Measurements from ENCODE around the gene ATE1. TPM values are rescaled to one million over a fixed set of nuclear protein-coding genes. Genes with fewer than 3 reads are reported as not detected.

The ATE1 gene
- total and polyA plus RNA-seq, 9 donors: 13.8 to 29.4 (median 20.0) TPM

DNA sequence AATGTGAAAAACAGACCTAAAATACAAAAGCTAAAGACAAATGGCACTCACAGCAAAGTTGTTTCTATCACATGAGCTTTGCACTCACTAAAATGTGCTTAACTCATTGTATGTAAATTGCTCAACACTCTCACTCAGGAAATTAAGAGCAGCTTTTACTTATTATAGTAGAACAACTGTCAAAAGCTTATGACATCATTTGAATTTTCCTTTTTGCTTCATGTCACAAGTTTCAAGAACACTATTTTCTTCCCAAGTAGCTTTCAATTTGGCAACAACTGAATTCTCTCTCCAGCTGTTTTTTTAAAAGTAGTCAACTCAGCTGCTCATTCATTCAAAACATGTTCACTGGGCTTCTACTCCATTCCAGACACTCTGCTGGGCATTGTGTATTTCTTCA lies 46.9 kb downstream of the ATE1 start:
- Histone ChIP-seq H3K9me3 (replicated peaks; ENCODE audit: control insufficient read depth, low read depth, low read length) (no peaks in the 10 kb centered on the region), H3K27ac (ENCODE audit: low read length) (no peak overlapping the region), H3K27me3 (ENCODE audit: control insufficient read depth, insufficient read depth, low read length) (no peaks in the 10 kb centered on the region), H3K36me3 (ENCODE audit: control insufficient read depth, insufficient read depth, low read length) (peaks cover 12% of the 10 kb centered on the region), H3K4me3 (ENCODE audit: low read length) (no peak overlapping the region), H3K4me1 (ENCODE audit: control insufficient read depth, insufficient read depth, low read length) (no peaks in the 10 kb centered on the region)
- peak; percentile 67 for DNase-seq

DNA sequence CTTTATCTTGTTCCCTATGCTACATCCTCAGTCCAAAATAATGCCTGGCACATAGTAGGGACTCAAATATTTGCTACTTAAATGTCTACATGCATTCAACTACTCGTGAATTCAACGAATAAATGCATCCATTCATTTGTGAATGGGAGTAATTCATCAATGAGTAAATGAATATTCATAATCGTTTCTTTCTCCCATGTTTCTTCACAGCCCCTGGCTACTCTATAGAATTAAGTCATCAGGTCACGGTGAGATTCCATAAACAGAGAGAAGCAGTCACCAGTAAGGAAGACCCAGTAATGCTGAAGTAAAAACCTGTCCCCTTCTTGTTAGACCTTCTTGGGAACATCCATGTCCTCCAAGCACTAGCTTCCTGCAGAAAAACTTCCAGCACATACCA lies 48.4 kb downstream of the ATE1 start:
- WGBS (ENCODE audit: insufficient coverage): 100% methylated on average over 1 of the region's 4 CpGs
- DNase-seq: no peak
- no peaks in the 10 kb centered on the region for H3K4me1 ChIP-seq (ENCODE audit: control insufficient read depth, insufficient read depth, low read length)
- peaks cover 12% of the 10 kb centered on the region for H3K36me3 ChIP-seq (ENCODE audit: control insufficient read depth, insufficient read depth, low read length)
- H3K9me3 ChIP-seq (replicated peaks; ENCODE audit: control insufficient read depth, low read depth, low read length): no peaks in the 10 kb centered on the region
- H3K27me3 ChIP-seq (ENCODE audit: control insufficient read depth, insufficient read depth, low read length): no peaks in the 10 kb centered on the region
- H3K4me3 ChIP-seq (ENCODE audit: low read length): no peak overlapping the region
- H3K27ac ChIP-seq (ENCODE audit: low read length): no peak overlapping the region

DNA sequence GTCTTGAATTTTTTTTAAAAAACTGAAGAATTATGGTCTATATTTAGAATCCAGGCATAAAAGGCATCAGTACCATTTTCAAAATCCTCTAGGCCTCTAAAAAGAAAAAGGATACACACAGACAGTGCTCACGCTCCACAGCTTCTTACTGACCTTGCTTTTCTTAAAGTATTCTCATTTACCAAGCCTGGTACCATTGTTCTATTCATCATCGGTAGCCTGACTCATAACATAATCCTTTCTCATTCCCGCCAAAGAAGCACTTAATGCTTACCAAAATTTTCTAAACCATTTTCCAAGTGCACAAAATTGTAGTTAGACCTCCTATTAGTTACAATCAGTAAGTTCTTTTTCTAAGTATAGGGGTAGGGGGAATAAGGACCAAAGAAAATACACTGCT lies 54.6 kb downstream of the ATE1 start:
- no peak overlapping the region for H3K27ac ChIP-seq (ENCODE audit: low read length)
- no peaks in the 10 kb centered on the region for H3K9me3 ChIP-seq (replicated peaks; ENCODE audit: control insufficient read depth, low read depth, low read length)
- H3K4me1 ChIP-seq (ENCODE audit: control insufficient read depth, insufficient read depth, low read length): no peaks in the 10 kb centered on the region
- peaks cover 10% of the 10 kb centered on the region for H3K36me3 ChIP-seq (ENCODE audit: control insufficient read depth, insufficient read depth, low read length)
- no peak overlapping the region for H3K4me3 ChIP-seq (ENCODE audit: low read length)
- H3K27me3 ChIP-seq (ENCODE audit: control insufficient read depth, insufficient read depth, low read length): no peaks in the 10 kb centered on the region
- no CpG with 5 or more reads among the region's 3 CpGs for WGBS (ENCODE audit: insufficient coverage)
- DNase-seq: no peak

DNA sequence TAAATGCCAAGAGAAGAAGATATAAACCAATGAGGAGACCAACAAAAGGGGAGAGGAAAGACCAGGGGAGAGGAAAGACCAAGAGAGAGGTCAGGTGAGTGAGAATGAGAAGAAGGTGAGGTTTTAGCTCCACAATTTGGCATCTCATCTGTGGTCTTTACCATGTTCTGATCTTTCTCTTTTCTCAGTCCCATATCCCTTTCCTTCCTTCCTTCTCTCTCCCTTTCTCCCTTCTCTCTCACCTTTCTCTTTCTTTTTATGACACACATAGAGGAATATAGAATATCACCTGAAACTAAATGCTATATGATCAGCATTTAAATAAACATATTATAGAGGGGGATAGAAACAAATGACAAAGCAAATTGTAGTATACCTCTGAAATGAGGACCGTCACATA lies 57.4 kb downstream of the ATE1 start:
- Histone ChIP-seq H3K9me3 (replicated peaks; ENCODE audit: control insufficient read depth, low read depth, low read length) (no peaks in the 10 kb centered on the region), H3K4me1 (ENCODE audit: control insufficient read depth, insufficient read depth, low read length) (no peaks in the 10 kb centered on the region), H3K4me3 (ENCODE audit: low read length) (no peak overlapping the region), H3K27me3 (ENCODE audit: control insufficient read depth, insufficient read depth, low read length) (no peaks in the 10 kb centered on the region), H3K36me3 (ENCODE audit: control insufficient read depth, insufficient read depth, low read length) (peaks cover 7% of the 10 kb centered on the region), H3K27ac (ENCODE audit: low read length) (no peak overlapping the region)
- no CpG with 5 or more reads among the region's 1 CpG for WGBS (ENCODE audit: insufficient coverage)
- no peak for DNase-seq

DNA sequence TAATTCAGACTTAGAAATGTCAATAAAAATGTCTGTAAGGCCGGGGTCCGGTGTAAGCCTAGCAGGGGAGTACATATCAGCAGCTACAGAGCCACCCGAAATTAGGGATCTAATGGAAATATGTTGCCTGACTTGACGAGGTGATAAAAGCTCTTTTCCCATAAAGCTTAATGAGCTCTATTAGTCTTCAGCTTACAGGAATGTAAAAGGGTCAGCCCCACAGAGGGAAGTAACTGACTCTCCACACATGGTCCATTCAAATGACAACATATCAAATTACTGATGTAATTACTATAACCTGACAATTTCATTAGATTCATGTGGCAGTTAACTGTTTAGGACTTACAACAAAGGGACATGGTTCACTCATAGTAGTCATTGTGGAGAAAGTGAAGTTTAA lies 62.3 kb downstream of the ATE1 start:
- WGBS (ENCODE audit: insufficient coverage): 65% methylated on average over 2 of the region's 4 CpGs
- Histone ChIP-seq H3K36me3 (ENCODE audit: control insufficient read depth, insufficient read depth, low read length) (peaks cover 7% of the 10 kb centered on the region), H3K27me3 (ENCODE audit: control insufficient read depth, insufficient read depth, low read length) (no peaks in the 10 kb centered on the region), H3K27ac (ENCODE audit: low read length) (no peak overlapping the region), H3K4me3 (ENCODE audit: low read length) (no peak overlapping the region), H3K9me3 (replicated peaks; ENCODE audit: control insufficient read depth, low read depth, low read length) (no peaks in the 10 kb centered on the region), H3K4me1 (ENCODE audit: control insufficient read depth, insufficient read depth, low read length) (no peaks in the 10 kb centered on the region)
- no peak for DNase-seq

DNA sequence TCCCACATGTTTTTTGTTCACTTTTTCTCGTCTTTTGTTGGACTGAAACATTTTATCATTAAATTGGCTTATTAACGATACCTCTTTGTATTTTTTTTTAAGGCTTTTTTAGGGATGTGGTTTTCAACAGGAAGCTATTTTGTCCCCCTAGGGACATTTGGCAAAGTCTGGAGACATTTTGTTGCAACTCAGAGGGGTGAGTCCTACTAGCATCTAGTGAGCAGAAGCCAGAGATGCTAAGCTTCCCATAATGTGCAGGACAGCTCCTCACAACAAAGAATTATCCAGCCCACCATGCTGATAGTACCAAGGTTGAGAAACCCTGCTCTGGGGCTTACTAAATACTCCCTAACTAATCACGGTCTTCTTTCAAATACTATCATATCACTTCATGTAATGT lies 63.2 kb downstream of the ATE1 start:
- H3K36me3 ChIP-seq (ENCODE audit: control insufficient read depth, insufficient read depth, low read length): peaks cover 7% of the 10 kb centered on the region
- H3K4me3 ChIP-seq (ENCODE audit: low read length): no peak overlapping the region
- WGBS (ENCODE audit: insufficient coverage): no CpG with 5 or more reads among the region's 3 CpGs
- no peak overlapping the region for H3K27ac ChIP-seq (ENCODE audit: low read length)
- no peaks in the 10 kb centered on the region for H3K27me3 ChIP-seq (ENCODE audit: control insufficient read depth, insufficient read depth, low read length)
- no peak for DNase-seq
- H3K9me3 ChIP-seq (replicated peaks; ENCODE audit: control insufficient read depth, low read depth, low read length): no peaks in the 10 kb centered on the region
- H3K4me1 ChIP-seq (ENCODE audit: control insufficient read depth, insufficient read depth, low read length): no peaks in the 10 kb centered on the region

DNA sequence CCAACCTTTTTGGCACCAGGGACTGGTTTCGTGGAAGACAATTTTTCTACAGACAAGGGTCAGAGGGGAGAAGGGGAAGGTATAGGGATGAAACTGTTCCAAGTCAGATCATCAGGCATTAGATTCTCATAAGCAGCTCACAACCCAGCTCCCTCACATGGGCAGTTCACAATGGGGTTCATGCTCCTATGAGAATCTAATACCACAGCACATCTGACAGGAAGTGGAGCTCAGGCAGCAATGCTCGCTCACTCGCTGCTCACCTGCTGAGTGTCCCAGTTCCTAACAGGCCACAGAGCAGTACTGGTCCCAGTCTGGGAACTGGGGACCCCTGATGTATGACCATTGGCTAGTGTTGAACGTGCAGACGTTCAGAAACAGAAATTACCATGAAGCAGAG lies 63.7 kb downstream of the ATE1 start:
- no peak for DNase-seq
- 100% methylated on average over 2 of the region's 5 CpGs for WGBS (ENCODE audit: insufficient coverage)

DNA sequence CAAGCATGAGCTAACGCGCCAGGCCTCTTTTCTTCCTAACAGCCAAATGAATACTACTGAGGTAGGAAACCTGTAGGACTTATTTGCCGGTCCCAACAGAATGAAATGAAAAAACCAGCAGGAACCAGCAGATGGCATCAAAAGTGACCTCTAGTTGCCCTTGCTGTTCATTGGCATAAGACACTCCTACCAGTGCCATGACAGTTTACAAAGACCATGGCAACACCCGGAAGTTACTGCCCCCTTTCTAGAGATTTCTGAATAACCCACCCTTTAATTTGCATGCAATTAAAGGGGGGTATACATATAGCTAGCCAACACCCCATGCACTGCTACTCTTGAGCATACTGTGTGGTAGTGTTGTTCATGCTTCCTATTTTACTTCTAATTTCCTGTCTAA lies 65.2 kb downstream of the ATE1 start:
- no CpG with 5 or more reads among the region's 4 CpGs for WGBS (ENCODE audit: insufficient coverage)
- H3K4me3 ChIP-seq (ENCODE audit: low read length): no peak overlapping the region
- DNase-seq: no peak
- no peaks in the 10 kb centered on the region for H3K27me3 ChIP-seq (ENCODE audit: control insufficient read depth, insufficient read depth, low read length)
- H3K27ac ChIP-seq (ENCODE audit: low read length): no peak overlapping the region
- no peaks in the 10 kb centered on the region for H3K9me3 ChIP-seq (replicated peaks; ENCODE audit: control insufficient read depth, low read depth, low read length)
- H3K36me3 ChIP-seq (ENCODE audit: control insufficient read depth, insufficient read depth, low read length): no peaks in the 10 kb centered on the region
- H3K4me1 ChIP-seq (ENCODE audit: control insufficient read depth, insufficient read depth, low read length): no peaks in the 10 kb centered on the region

More for the DNA sequence above, 63.7 kb downstream of the ATE1 start:
- Histone ChIP-seq H3K27me3 (ENCODE audit: control insufficient read depth, insufficient read depth, low read length) (no peaks in the 10 kb centered on the region), H3K4me1 (ENCODE audit: control insufficient read depth, insufficient read depth, low read length) (no peaks in the 10 kb centered on the region), H3K4me3 (ENCODE audit: low read length) (no peak overlapping the region), H3K36me3 (ENCODE audit: control insufficient read depth, insufficient read depth, low read length) (peaks cover 7% of the 10 kb centered on the region), H3K27ac (ENCODE audit: low read length) (no peak overlapping the region), H3K9me3 (replicated peaks; ENCODE audit: control insufficient read depth, low read depth, low read length) (no peaks in the 10 kb centered on the region)

DNA sequence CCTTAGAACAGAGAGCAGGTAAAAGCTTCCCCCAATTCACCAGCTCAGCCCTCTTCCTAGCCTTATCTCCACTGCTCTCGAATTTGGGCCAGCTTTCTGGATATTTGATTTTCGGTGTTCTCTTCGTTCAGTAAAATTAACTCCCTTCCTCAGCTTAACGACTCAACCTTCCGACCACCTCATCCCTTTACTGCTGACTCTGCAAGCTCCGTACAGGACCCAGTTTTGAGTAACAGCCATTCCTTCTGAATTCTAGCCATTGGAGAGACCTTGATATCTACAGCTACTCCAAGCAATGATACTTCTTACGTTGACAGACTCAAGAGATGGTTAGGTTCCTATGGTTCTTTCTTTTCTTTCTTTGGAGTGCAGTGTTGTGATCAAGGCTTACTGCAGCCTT lies 65.8 kb downstream of the ATE1 start:
- peaks cover 3% of the 10 kb centered on the region for H3K36me3 ChIP-seq (ENCODE audit: control insufficient read depth, insufficient read depth, low read length)
- H3K4me1 ChIP-seq (ENCODE audit: control insufficient read depth, insufficient read depth, low read length): no peaks in the 10 kb centered on the region
- DNase-seq: no peak
- H3K27ac ChIP-seq (ENCODE audit: low read length): no peak overlapping the region
- no peaks in the 10 kb centered on the region for H3K27me3 ChIP-seq (ENCODE audit: control insufficient read depth, insufficient read depth, low read length)
- WGBS (ENCODE audit: insufficient coverage): 93% methylated on average over 6 of the region's 7 CpGs
- no peaks in the 10 kb centered on the region for H3K9me3 ChIP-seq (replicated peaks; ENCODE audit: control insufficient read depth, low read depth, low read length)
- H3K4me3 ChIP-seq (ENCODE audit: low read length): no peak overlapping the region

DNA sequence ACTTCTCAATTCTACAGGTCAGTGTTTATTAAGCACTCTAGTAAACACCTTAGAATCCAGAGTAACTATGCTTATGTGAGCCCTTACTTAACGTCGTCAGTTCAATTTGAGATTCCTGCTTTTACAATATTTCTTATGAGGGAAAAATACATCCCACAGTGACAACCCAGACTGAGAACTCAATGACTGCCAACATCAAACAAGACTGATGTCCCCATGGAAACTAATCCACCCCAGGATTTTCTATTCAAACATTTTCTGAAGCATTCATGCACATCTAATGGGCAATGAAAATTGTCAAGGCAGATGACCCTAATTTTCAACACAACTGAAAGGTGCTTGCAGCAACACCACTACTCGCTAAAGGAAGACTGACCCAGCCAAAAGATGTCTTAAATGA lies 67.0 kb downstream of the ATE1 start:
- Histone ChIP-seq H3K27ac (ENCODE audit: low read length) (no peak overlapping the region), H3K4me3 (ENCODE audit: low read length) (no peak overlapping the region), H3K27me3 (ENCODE audit: control insufficient read depth, insufficient read depth, low read length) (no peaks in the 10 kb centered on the region), H3K36me3 (ENCODE audit: control insufficient read depth, insufficient read depth, low read length) (peaks cover 7% of the 10 kb centered on the region), H3K4me1 (ENCODE audit: control insufficient read depth, insufficient read depth, low read length) (no peaks in the 10 kb centered on the region), H3K9me3 (replicated peaks; ENCODE audit: control insufficient read depth, low read depth, low read length) (no peaks in the 10 kb centered on the region)
- DNase-seq: no peak
- no CpG with 5 or more reads among the region's 3 CpGs for WGBS (ENCODE audit: insufficient coverage)

DNA sequence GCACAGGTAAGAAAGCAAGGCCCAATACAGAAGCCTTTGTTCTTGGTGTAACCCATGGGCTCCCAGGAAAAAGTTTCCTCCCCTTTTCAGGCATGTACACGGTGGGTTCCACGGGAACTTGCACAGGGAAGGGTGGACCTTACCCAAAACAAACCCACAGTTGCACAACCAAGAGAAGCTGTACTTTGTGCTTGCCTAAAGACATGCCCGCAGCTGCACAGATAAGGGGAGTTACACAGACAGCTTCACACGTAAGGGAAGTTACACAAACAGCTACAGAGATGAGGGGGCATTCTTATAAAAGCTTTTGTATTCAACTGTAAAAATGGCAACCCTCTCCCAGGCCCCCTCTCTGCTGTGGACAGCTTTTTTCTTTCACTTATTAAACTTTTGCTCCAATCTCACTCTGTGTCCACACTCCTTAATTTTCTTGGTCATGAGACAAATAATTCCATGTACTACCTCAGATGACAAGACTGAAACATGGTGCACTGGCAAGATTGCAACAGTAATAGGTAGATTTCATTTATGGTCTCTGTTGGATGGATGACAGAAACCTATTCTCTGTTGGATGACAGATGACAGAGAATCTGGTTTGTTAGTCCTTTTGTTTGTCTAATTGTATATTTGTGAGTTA lies 72.9 kb downstream of the ATE1 start:
- H3K4me3 ChIP-seq (ENCODE audit: low read length): no peak overlapping the region
- DNase-seq: no peak
- H3K9me3 ChIP-seq (replicated peaks; ENCODE audit: control insufficient read depth, low read depth, low read length): no peaks in the 10 kb centered on the region
- H3K4me1 ChIP-seq (ENCODE audit: control insufficient read depth, insufficient read depth, low read length): no peaks in the 10 kb centered on the region
- no peak overlapping the region for H3K27ac ChIP-seq (ENCODE audit: low read length)
- WGBS (ENCODE audit: insufficient coverage): no CpG with 5 or more reads among the region's 4 CpGs
- peaks cover 17% of the 10 kb centered on the region for H3K36me3 ChIP-seq (ENCODE audit: control insufficient read depth, insufficient read depth, low read length)
- no peaks in the 10 kb centered on the region for H3K27me3 ChIP-seq (ENCODE audit: control insufficient read depth, insufficient read depth, low read length)

All from muscle of leg (tissue), 11 donors.